Vagina (tissue), 2 donors: ENCODE results near the gene HES1.

Source experiments
- CTCF ChIP-seq, 3 experiments: fragments of 450-650 bp in 2 of 3; fragments of 200-600 bp in 1 of 3; sonication (generic) in 1 of 3; IDR thresholded peaks; one replicate each; pipeline ENCODE4 v1.5.1; 2017 to 2019; ENCODE audit warnings: antibody characterized with exemption in 3 of 3, mild to moderate bottlenecking in 2 of 3, moderate library complexity in 2 of 3
- POLR2A ChIP-seq, 2 donors: fragments of 450-650 bp; IDR thresholded peaks; one replicate each; pipeline ENCODE4 v1.6.1; 2017; ENCODE audit warnings: antibody characterized with exemption in 2 of 2, mild to moderate bottlenecking in 2 of 2, moderate library complexity in 2 of 2

GRCh38 chr3:194105292-194105691, 30.7 kb upstream of the HES1 start:
- TF ChIP-seq CTCF (IDR thresholded peaks at IDR 0.05) (no peak), POLR2A (IDR thresholded peaks at IDR 0.05) (no peak)
